Spleen (tissue), 7 donors: ENCODE measurements around the gene ENTPD1.

Experiments used
- POLR2A ChIP-seq, 3 donors: fragments of 450-650 bp; IDR thresholded peaks; one replicate each; pipeline ENCODE4 v1.5.1; 2017; ENCODE audit warnings: antibody characterized with exemption in 3 of 3, mild to moderate bottlenecking in 1 of 3
- POLR2AphosphoS5 ChIP-seq, 3 donors: sonication (generic); formaldehyde crosslinking; IDR thresholded peaks; one replicate each; pipeline ENCODE4 v1.5.1; 2017; ENCODE audit warnings: antibody characterized with exemption in 3 of 3
- TF ChIP-seq, protein P1 (sequence below), 11 experiments: fragments of 200-600 bp in 7 of 11; fragments of 450-650 bp in 4 of 11; sonication (generic) in 4 of 11; IDR thresholded peaks in 8 of 11; conservative IDR thresholded peaks in 3 of 11; 1 replicate in 7 of 11; 2 replicates in 4 of 11; pipeline versions ENCODE4 v1.4.0 to v1.8.0; 2016 to 2021; ENCODE audit warnings: antibody characterized with exemption in 11 of 11, inconsistent platforms in 4 of 11, mild to moderate bottlenecking in 1 of 11
- donor health status: DM: no; HTN: no; CAD: no; lungs with moderate emphysema.
- donor health status: DM: no; HTN: no; CAD: no.
- donor health status: DM: no; HTN: no; CAD: no.

DNA sequence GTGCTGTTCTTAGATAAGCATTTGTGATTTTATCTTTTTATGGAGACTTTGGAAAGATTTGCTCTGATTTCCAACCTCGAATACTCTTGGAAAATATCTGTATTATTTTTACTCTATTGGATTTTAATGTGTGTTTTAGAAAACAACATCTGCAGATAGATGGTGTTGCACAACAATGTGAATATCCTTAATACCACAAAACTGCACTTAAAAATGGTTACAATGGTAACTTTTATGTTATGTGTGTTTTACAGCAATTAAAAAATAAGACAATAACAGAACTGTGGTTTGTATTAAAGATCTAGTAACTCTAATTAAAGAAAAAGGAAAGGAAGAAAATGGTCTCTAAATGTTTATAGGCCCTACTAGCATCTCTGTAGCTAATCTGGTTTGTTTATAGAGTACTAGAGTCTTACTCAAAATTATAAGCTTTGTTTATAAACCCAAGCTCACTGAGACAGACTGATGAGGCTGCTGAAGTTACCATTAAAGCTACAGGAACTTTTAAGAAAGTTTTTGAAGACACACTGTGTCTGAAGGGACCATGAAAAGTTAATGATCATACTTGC is 77.2 kb downstream of the ENTPD1 start:
- TF ChIP-seq POLR2A (IDR thresholded peaks at IDR 0.05) = no peak
- TF ChIP-seq, protein P1, sequence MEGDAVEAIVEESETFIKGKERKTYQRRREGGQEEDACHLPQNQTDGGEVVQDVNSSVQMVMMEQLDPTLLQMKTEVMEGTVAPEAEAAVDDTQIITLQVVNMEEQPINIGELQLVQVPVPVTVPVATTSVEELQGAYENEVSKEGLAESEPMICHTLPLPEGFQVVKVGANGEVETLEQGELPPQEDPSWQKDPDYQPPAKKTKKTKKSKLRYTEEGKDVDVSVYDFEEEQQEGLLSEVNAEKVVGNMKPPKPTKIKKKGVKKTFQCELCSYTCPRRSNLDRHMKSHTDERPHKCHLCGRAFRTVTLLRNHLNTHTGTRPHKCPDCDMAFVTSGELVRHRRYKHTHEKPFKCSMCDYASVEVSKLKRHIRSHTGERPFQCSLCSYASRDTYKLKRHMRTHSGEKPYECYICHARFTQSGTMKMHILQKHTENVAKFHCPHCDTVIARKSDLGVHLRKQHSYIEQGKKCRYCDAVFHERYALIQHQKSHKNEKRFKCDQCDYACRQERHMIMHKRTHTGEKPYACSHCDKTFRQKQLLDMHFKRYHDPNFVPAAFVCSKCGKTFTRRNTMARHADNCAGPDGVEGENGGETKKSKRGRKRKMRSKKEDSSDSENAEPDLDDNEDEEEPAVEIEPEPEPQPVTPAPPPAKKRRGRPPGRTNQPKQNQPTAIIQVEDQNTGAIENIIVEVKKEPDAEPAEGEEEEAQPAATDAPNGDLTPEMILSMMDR (IDR thresholded peaks at IDR 0.05 in 8 of 11, conservative IDR thresholded peaks at IDR 0.05 in 3 of 11) = no peak
- TF ChIP-seq POLR2AphosphoS5 (IDR thresholded peaks at IDR 0.05) = no peak
